HL-60 (cell line): ENCODE measurements around the gene SLC22A16.

ENCODE experiments used
- DNase-seq, 2 experiments: peaks; one replicate each; pipeline ENCODE4 v3.0.0-alpha.2; 2010 to 2020; ENCODE audit warnings: low read depth in 1 of 2, low spot score in 1 of 2
- H3K27ac ChIP-seq: fragments of 250-450 bp; sonication (Bioruptor Pico); replicated peaks from 2 replicates; pipeline ENCODE4 v1.5.1; 2020; ENCODE audit warnings: mild to moderate bottlenecking, moderate library complexity
- H3K27me3 ChIP-seq: fragments of 250-450 bp; sonication (Bioruptor Pico); 2 replicates; pipeline ENCODE4 v1.5.1; 2021; ENCODE audit warnings: mild to moderate bottlenecking, moderate library complexity; ENCODE audit not compliant: insufficient read depth, poor library complexity, severe bottlenecking
- H3K4me3 ChIP-seq: replicated peaks from 2 replicates; pipeline ENCODE4 v1.5.1; 2011; ENCODE audit warnings: mild to moderate bottlenecking, control low read depth, low read length; ENCODE audit not compliant: insufficient read depth
- GABPA ChIP-seq: IDR thresholded peaks from 2 replicates; pipeline ENCODE4 v1.6.1; 2012; ENCODE audit warnings: low read depth
- POLR2AphosphoS5 ChIP-seq: IDR thresholded peaks from 2 replicates; pipeline ENCODE4 v1.6.1; 2012; ENCODE audit warnings: low read depth
- SPI1 ChIP-seq: IDR thresholded peaks from 2 replicates; pipeline ENCODE4 v1.6.1; 2012; ENCODE audit warnings: low read depth, mild to moderate bottlenecking, borderline replicate concordance
- TF ChIP-seq, protein P1 (sequence below): IDR thresholded peaks from 2 replicates; pipeline ENCODE4 v1.6.1; 2012; ENCODE audit warnings: low read depth; ENCODE audit not compliant: insufficient replicate concordance
- TF ChIP-seq, protein P2 (sequence below): IDR thresholded peaks from one replicate; pipeline ENCODE4 v1.5.1; 2011; ENCODE audit warnings: low read length, control low read depth, inconsistent platforms; ENCODE audit not compliant: insufficient read depth

Gene SLC22A16

DNA sequence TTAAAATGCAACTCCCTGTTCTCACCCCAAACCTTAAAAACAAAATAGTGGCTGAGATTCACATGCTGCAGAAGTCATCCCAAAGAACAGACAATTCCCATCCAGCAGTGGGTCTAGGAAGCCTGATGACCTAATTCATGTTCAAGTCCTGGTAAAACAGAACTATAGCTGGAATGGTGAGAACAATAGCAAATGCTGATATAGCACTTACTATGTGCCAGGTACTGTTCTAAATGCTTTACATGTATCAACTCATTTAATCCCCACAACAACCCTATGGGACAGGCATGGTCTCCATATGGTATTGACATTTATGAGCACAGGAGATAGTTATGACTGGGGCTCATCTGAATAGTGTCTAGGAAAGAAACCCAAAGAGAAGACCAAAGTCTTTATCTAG is 66.6 kb downstream of the SLC22A16 start:
- no peak overlapping the region for H3K27ac ChIP-seq
- no peak overlapping the region for H3K4me3 ChIP-seq
- no peaks in the 10 kb centered on the region for H3K27me3 ChIP-seq
- TF ChIP-seq GABPA = no peak
- TF ChIP-seq, protein P1, sequence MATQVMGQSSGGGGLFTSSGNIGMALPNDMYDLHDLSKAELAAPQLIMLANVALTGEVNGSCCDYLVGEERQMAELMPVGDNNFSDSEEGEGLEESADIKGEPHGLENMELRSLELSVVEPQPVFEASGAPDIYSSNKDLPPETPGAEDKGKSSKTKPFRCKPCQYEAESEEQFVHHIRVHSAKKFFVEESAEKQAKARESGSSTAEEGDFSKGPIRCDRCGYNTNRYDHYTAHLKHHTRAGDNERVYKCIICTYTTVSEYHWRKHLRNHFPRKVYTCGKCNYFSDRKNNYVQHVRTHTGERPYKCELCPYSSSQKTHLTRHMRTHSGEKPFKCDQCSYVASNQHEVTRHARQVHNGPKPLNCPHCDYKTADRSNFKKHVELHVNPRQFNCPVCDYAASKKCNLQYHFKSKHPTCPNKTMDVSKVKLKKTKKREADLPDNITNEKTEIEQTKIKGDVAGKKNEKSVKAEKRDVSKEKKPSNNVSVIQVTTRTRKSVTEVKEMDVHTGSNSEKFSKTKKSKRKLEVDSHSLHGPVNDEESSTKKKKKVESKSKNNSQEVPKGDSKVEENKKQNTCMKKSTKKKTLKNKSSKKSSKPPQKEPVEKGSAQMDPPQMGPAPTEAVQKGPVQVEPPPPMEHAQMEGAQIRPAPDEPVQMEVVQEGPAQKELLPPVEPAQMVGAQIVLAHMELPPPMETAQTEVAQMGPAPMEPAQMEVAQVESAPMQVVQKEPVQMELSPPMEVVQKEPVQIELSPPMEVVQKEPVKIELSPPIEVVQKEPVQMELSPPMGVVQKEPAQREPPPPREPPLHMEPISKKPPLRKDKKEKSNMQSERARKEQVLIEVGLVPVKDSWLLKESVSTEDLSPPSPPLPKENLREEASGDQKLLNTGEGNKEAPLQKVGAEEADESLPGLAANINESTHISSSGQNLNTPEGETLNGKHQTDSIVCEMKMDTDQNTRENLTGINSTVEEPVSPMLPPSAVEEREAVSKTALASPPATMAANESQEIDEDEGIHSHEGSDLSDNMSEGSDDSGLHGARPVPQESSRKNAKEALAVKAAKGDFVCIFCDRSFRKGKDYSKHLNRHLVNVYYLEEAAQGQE = no peak
- TF ChIP-seq, protein P2, sequence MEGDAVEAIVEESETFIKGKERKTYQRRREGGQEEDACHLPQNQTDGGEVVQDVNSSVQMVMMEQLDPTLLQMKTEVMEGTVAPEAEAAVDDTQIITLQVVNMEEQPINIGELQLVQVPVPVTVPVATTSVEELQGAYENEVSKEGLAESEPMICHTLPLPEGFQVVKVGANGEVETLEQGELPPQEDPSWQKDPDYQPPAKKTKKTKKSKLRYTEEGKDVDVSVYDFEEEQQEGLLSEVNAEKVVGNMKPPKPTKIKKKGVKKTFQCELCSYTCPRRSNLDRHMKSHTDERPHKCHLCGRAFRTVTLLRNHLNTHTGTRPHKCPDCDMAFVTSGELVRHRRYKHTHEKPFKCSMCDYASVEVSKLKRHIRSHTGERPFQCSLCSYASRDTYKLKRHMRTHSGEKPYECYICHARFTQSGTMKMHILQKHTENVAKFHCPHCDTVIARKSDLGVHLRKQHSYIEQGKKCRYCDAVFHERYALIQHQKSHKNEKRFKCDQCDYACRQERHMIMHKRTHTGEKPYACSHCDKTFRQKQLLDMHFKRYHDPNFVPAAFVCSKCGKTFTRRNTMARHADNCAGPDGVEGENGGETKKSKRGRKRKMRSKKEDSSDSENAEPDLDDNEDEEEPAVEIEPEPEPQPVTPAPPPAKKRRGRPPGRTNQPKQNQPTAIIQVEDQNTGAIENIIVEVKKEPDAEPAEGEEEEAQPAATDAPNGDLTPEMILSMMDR = no peak
- TF ChIP-seq SPI1 = no peak
- no peak for TF ChIP-seq POLR2AphosphoS5
- DNase-seq = no peak

DNA sequence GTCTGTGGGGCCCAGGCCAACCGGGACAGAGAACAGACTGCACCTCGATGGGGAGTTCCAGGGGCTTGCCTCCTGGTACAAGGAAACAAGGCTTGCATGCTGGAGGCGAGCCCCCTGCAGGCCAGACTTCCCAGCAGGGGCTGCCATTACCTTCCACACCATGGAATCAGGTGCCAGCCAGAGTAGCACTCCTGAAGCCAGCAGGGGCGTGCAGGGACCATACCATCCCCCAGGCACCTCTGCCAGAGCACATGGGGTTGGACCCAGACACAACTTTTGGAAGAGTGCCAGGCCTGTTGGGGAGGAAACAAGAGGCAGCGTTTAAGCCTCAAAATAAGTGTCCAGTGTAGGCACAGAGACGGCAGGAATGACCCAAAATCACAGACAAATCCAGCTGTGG is 67.5 kb downstream of the SLC22A16 start:
- no peak for DNase-seq
- no peaks in the 10 kb centered on the region for H3K27me3 ChIP-seq

GRCh38 chr6:110404607-110405006 is 71.8 kb downstream of the SLC22A16 start:
- Histone ChIP-seq H3K4me3 (no peak overlapping the region), H3K27me3 (no peaks in the 10 kb centered on the region), H3K27ac (no peak overlapping the region)
- no peak for DNase-seq
- TF ChIP-seq, protein P1 = no peak
- no peak for TF ChIP-seq POLR2AphosphoS5
- no peak for TF ChIP-seq SPI1
- TF ChIP-seq, protein P2 = no peak
- TF ChIP-seq GABPA = no peak

More for the DNA sequence above, 67.5 kb downstream of the SLC22A16 start:
- Histone ChIP-seq H3K4me3 (no peak overlapping the region), H3K27ac (no peak overlapping the region)
- TF ChIP-seq POLR2AphosphoS5 (no peak), GABPA (no peak), SPI1 (no peak)
- TF ChIP-seq, protein P1 = no peak
- TF ChIP-seq, protein P2 = no peak
